ENCODE data around the gene MRPL42.

The MRPL42 gene

DNA sequence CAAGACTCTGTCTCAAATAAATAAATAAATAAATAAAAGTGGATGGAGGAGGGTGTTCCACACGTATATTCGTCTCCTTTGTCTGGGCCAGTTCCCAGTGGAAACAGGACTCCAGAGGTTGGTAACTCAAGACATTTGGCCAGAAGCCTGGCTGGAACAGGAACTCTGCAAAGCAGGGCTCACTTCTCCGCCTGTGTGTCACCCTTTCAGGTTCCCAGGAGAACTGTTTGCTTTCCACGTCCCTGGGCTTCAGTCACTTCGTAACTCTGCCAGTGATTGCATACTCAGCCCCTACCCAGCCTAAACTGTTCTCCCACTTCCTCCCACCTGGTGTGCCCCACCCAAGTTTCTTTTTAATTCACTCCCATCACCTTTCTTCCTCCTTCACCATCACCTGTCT lies 18.5 kb upstream of the MRPL42 start:
- no peak for FAIRE-seq
- TF ChIP-seq CTCF (IDR thresholded peaks at IDR 0.05; ENCODE audit: insufficient read depth, missing control alignments): no peak
- no peak for DNase-seq (ENCODE audit: insufficient read length, low spot score)

- no peak for DNase-seq (ENCODE audit: insufficient read length, low spot score)
- TF ChIP-seq CTCF (IDR thresholded peaks at IDR 0.05; ENCODE audit: insufficient read depth, missing control alignments): no peak
- FAIRE-seq: no peak
Observed at GRCh38 chr12:93449277-93449676, 18.0 kb upstream of the MRPL42 start.

- DNase-seq (ENCODE audit: insufficient read length, low spot score) (no peak), FAIRE-seq (no peak)
- no peak for TF ChIP-seq CTCF (IDR thresholded peaks at IDR 0.05; ENCODE audit: insufficient read depth, missing control alignments)
Observed at GRCh38 chr12:93451423-93452158, 15.7 kb upstream of the MRPL42 start.

DNA sequence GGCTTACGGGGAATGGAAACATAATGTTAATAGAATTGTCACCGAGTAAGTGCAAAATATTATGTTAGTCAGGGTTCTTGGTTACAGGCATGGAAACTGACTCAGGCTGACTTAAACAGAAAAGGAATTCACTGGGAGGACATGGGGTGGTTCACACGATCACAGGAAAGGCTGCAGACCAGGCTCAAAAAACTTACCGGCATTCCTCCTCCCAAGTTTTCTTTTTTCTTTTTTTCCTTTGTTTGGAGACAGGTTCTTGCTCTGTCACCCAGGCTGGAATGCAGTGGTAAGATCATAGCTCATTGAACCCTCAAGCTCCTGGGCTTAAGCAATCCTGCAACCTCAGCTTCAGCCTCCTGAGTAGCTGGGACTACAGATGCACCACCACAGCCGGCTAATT lies 13.7 kb upstream of the MRPL42 start:
- no peak for FAIRE-seq
- no peak for DNase-seq (ENCODE audit: insufficient read length, low spot score)
- no peak for TF ChIP-seq CTCF (IDR thresholded peaks at IDR 0.05; ENCODE audit: insufficient read depth, missing control alignments)

GRCh38 chr12:93456077-93456476 lies 11.2 kb upstream of the MRPL42 start:
- TF ChIP-seq CTCF (IDR thresholded peaks at IDR 0.05; ENCODE audit: insufficient read depth, missing control alignments): no peak
- FAIRE-seq (no peak), DNase-seq (ENCODE audit: insufficient read length, low spot score) (no peak)

DNA sequence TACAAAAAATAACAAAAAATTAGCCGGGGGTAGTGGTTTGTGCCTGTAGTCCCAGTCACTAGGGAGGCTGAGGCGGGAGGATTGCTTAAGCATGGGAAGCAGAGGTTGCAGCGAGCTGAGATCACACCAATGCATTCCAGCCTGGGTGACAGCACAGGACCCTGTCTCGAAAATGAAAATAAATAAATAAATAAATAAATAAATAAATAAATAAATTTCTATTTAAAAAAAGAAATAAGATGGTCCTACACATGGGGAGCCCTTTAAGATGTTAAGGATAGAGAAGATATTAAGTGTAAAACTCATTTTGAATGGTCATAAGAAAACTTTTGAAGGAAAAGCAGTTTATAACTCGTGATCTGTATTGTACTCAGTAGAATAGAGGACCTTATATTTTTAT lies 8.2 kb upstream of the MRPL42 start:
- FAIRE-seq (no peak), DNase-seq (ENCODE audit: insufficient read length, low spot score) (no peak)
- no peak for TF ChIP-seq CTCF (IDR thresholded peaks at IDR 0.05; ENCODE audit: insufficient read depth, missing control alignments)

DNA sequence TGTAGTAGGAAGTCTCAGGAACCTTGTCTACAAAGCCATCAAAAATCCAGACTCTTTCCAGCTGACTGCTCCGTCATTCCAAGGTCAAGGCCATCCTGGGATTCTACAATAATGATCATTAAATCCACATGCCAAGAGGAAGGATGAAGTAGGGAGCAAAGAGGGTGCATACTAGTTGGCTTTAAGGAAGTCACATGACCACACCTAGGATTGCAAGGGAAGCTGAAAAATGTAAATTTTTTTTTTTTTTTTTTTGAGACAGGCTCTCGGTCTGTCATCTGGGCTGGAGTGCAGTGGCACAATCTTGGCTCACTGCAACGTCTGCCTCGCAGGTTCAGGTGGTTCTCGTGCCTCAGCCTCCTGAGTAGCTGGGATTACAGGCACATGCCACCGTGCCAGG lies 7.3 kb upstream of the MRPL42 start:
- DNase-seq (ENCODE audit: insufficient read length, low spot score): no peak
- no peak for TF ChIP-seq CTCF (IDR thresholded peaks at IDR 0.05; ENCODE audit: insufficient read depth, missing control alignments)
- FAIRE-seq: no peak
